Astrocyte (in vitro differentiated cells and primary cell): ENCODE measurements around the gene BANF2.

Experiments
- CTCF ChIP-seq: IDR thresholded peaks from 2 replicates; pipeline ENCODE4 v1.5.1; 2011; ENCODE audit warnings: low read depth, mild to moderate bottlenecking, inconsistent platforms, low read length, moderate library complexity; ENCODE audit not compliant: insufficient read depth
- EZH2 ChIP-seq: IDR thresholded peaks from 2 replicates; pipeline ENCODE4 v1.6.1; 2012; ENCODE audit warnings: mild to moderate bottlenecking, low read length, inconsistent platforms; ENCODE audit not compliant: insufficient read depth

- TF ChIP-seq CTCF: no peak
- TF ChIP-seq EZH2: no peak
Measured at GRCh38 chr20:17650301-17651128, 49.3 kb upstream of the BANF2 start.
